ENCODE measurements around the gene CD53. TPM values are rescaled to one million over a fixed set of nuclear protein-coding genes. Genes with fewer than 3 reads are reported as not detected.

Gene CD53
- total and polyA plus RNA-seq, 9 of the 15 experiments (the other 6 are each of a cell fraction or from before 2014, with no cell fraction given): 63.5 to 220 (median 131) TPM

GRCh38 chr1:110916669-110917306 lies 43.8 kb downstream of the CD53 start (continued):
- TF ChIP-seq GATAD2A (IDR thresholded peaks at IDR 0.05) (0 out of 2 replicates have a peak, but pooled peaks have one; percentile 83), POLR2B (IDR thresholded peaks at IDR 0.05; ENCODE audit: low read depth, partially characterized antibody) (no peak), ZNF165 (CRISPR knock-in tag; IDR thresholded peaks at IDR 0.05; ENCODE audit: borderline replicate concordance) (no peak), ID3 (CRISPR knock-in tag; IDR thresholded peaks at IDR 0.05) (no peak), ID3 (tag; IDR thresholded peaks at IDR 0.05) (no peak), NUFIP1 (IDR thresholded peaks at IDR 0.05; ENCODE audit: partially characterized antibody) (peak; percentile 42), ZNF280B (CRISPR knock-in tag; IDR thresholded peaks at IDR 0.05) (no peak), ZEB2 (IDR thresholded peaks at IDR 0.05) (peak; percentile 56; the same call in 1 of the 2 replicates), RAD51 (IDR thresholded peaks at IDR 0.05; ENCODE audit: borderline replicate concordance, low read depth) (no peak; the same call in 1 of the 2 replicates), PHB2 (IDR thresholded peaks at IDR 0.05; ENCODE audit: low read depth) (no peak), ZC3H8 (IDR thresholded peaks at IDR 0.05) (no peak), NKRF (IDR thresholded peaks at IDR 0.05; ENCODE audit: borderline replicate concordance) (no peak), NBN (IDR thresholded peaks at IDR 0.05; ENCODE audit: low read depth) (peak; percentile 36; the same call in 1 of the 2 replicates), BCL6 (CRISPR knock-in tag; IDR thresholded peaks at IDR 0.05) (no peak), NFRKB (IDR thresholded peaks at IDR 0.05; ENCODE audit: low read depth) (peak; percentile 93), TCF7L2 (IDR thresholded peaks at IDR 0.05; ENCODE audit: low read depth, low read length) (no peak), NFE2L1 (tag; IDR thresholded peaks at IDR 0.05; ENCODE audit: borderline replicate concordance, low read depth) (peak; percentile 98), HBP1 (CRISPR knock-in tag; IDR thresholded peaks at IDR 0.05) (no peak), PTRF (tag; IDR thresholded peaks at IDR 0.05) (no peak), MAFK (IDR thresholded peaks at IDR 0.05; ENCODE audit: low read length) (peak; percentile 97), BCOR (IDR thresholded peaks at IDR 0.05) (no peak), SFPQ (IDR thresholded peaks at IDR 0.05; ENCODE audit: low read depth, low read length) (no peak), ASH1L (IDR thresholded peaks at IDR 0.05; ENCODE audit: borderline replicate concordance, low read depth, partially characterized antibody) (no peak)

All from K562 (cell line).